A549 (cell line): Measurements from ENCODE around the gene FHAD1.

Experiments used
- CBX8 ChIP-seq: fragments of 200-600 bp; sonication (generic); IDR thresholded peaks from 2 replicates; pipeline ENCODE4 v1.6.1; 2016
- CEBPB ChIP-seq, 2 experiments: fragments of >200 bp in 1 of 2; sonication (Bioruptor Twin) in 1 of 2; formaldehyde crosslinking in 1 of 2; IDR thresholded peaks; 2 replicates each; pipeline ENCODE4 v1.6.1; 2012 to 2016
- CHD4 ChIP-seq: fragments of 200-600 bp; sonication (generic); IDR thresholded peaks from 2 replicates; pipeline ENCODE4 v1.6.1; 2016; ENCODE audit warnings: antibody characterized with exemption, mild to moderate bottlenecking, borderline replicate concordance
- EP300 ChIP-seq, 2 experiments: fragments of >200 bp; sonication (Bioruptor Twin); formaldehyde crosslinking; IDR thresholded peaks; 2 replicates in 1 of 2; 3 replicates in 1 of 2; pipeline ENCODE4 v1.6.1; 2016 to 2017
- JUN ChIP-seq, 2 experiments: fragments of >200 bp; sonication (Bioruptor Twin); formaldehyde crosslinking; IDR thresholded peaks; 2 replicates in 1 of 2; 3 replicates in 1 of 2; pipeline ENCODE4 v1.6.1; 2016 to 2017
- KDM1A ChIP-seq: fragments of 200-600 bp; sonication (generic); IDR thresholded peaks from 2 replicates; pipeline ENCODE4 v1.6.1; 2016; ENCODE audit warnings: low read depth, mild to moderate bottlenecking
- MAX ChIP-seq: IDR thresholded peaks from 2 replicates; pipeline ENCODE4 v1.6.1; 2012
- POLR2A ChIP-seq: IDR thresholded peaks from 2 replicates; pipeline ENCODE4 v1.6.1; 2012; ENCODE audit warnings: mild to moderate bottlenecking, low read length
- RAD21 ChIP-seq, 2 experiments: fragments of >200 bp in 1 of 2; sonication (Bioruptor Twin) in 1 of 2; formaldehyde crosslinking in 1 of 2; IDR thresholded peaks in 1 of 2; conservative IDR thresholded peaks in 1 of 2; 2 replicates in 1 of 2; 3 replicates in 1 of 2; pipeline ENCODE4 v1.6.1; 2012 to 2018; ENCODE audit warnings: inconsistent platforms in 1 of 2
- RCOR1 ChIP-seq: fragments of 150-350 bp; IDR thresholded peaks from 2 replicates; pipeline ENCODE4 v1.6.1; 2014; ENCODE audit warnings: antibody characterized with exemption, low read length, low read depth
- REST ChIP-seq: fragments of 200-600 bp; sonication (generic); IDR thresholded peaks from 2 replicates; pipeline ENCODE4 v1.6.1; 2016; ENCODE audit warnings: antibody characterized with exemption, mild to moderate bottlenecking, moderate library complexity
- RFX5 ChIP-seq: fragments of 450-650 bp; IDR thresholded peaks from 2 replicates; pipeline ENCODE4 v1.7.1; 2014; ENCODE audit warnings: antibody characterized with exemption, mild to moderate bottlenecking, moderate library complexity
- RNF2 ChIP-seq: fragments of 200-600 bp; sonication (generic); IDR thresholded peaks from 2 replicates; pipeline ENCODE4 v1.6.1; 2016; ENCODE audit warnings: low read depth, mild to moderate bottlenecking, antibody characterized with exemption, moderate library complexity, borderline replicate concordance
- TF ChIP-seq, protein P1 (sequence below): fragments of >200 bp; sonication (Bioruptor Twin); formaldehyde crosslinking; IDR thresholded peaks from 3 replicates; pipeline ENCODE4 v1.5.1; 2016

- TF ChIP-seq, protein P1, sequence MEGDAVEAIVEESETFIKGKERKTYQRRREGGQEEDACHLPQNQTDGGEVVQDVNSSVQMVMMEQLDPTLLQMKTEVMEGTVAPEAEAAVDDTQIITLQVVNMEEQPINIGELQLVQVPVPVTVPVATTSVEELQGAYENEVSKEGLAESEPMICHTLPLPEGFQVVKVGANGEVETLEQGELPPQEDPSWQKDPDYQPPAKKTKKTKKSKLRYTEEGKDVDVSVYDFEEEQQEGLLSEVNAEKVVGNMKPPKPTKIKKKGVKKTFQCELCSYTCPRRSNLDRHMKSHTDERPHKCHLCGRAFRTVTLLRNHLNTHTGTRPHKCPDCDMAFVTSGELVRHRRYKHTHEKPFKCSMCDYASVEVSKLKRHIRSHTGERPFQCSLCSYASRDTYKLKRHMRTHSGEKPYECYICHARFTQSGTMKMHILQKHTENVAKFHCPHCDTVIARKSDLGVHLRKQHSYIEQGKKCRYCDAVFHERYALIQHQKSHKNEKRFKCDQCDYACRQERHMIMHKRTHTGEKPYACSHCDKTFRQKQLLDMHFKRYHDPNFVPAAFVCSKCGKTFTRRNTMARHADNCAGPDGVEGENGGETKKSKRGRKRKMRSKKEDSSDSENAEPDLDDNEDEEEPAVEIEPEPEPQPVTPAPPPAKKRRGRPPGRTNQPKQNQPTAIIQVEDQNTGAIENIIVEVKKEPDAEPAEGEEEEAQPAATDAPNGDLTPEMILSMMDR, result no peak
- TF ChIP-seq CBX8 (no peak), RAD21 (conservative IDR thresholded peaks at IDR 0.05 in 1 of 2, IDR thresholded peaks at IDR 0.05 in 1 of 2) (no peak), POLR2A (no peak), RNF2 (no peak), CHD4 (no peak), RFX5 (no peak), RCOR1 (no peak), MAX (no peak), JUN (IDR thresholded peaks at IDR 0.05) (no peak), CEBPB (IDR thresholded peaks at IDR 0.05) (no peak), KDM1A (no peak), REST (no peak), EP300 (IDR thresholded peaks at IDR 0.05) (no peak)
Observed at GRCh38 chr1:15236746-15237145, 10.3 kb upstream of the FHAD1 start.
